LNCaP clone FGC (cell line): ENCODE results near the gene TCHP.

Experiments
- DNase-seq: peaks from one replicate; pipeline ENCODE4 v3.0.0-alpha.2; 2011; ENCODE audit warnings: low read depth
- H3K4me3 ChIP-seq: 2 replicates; pipeline ENCODE4 v1.5.1; 2011; ENCODE audit warnings: mild to moderate bottlenecking, low read depth, low read length, control low read depth
- TF ChIP-seq, protein P1 (sequence below): IDR thresholded peaks from 2 replicates; pipeline ENCODE4 v1.5.1; 2012; ENCODE audit warnings: mild to moderate bottlenecking; ENCODE audit not compliant: control insufficient read depth, insufficient read depth; ENCODE audit errors: extremely low read depth

The TCHP gene

DNA sequence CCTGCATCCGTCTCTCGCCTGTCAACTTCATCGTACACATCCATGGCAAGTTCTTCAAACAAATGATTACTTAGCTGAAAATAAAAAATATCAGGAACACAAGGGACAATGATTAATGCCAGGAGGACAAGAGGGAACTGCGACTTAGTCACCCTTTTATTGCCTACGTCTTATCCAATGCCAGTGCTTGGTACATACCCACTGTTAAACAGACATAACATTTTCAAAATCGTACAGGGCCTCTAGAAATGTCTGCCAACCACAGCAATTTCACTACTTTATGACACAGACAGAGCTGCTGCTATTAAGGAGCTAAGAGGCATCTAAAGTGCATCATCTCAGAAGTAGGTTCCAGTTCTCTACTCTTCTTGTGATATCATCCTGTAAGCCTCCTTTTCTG, 61.5 kb downstream of the TCHP start:
- TF ChIP-seq, protein P1, sequence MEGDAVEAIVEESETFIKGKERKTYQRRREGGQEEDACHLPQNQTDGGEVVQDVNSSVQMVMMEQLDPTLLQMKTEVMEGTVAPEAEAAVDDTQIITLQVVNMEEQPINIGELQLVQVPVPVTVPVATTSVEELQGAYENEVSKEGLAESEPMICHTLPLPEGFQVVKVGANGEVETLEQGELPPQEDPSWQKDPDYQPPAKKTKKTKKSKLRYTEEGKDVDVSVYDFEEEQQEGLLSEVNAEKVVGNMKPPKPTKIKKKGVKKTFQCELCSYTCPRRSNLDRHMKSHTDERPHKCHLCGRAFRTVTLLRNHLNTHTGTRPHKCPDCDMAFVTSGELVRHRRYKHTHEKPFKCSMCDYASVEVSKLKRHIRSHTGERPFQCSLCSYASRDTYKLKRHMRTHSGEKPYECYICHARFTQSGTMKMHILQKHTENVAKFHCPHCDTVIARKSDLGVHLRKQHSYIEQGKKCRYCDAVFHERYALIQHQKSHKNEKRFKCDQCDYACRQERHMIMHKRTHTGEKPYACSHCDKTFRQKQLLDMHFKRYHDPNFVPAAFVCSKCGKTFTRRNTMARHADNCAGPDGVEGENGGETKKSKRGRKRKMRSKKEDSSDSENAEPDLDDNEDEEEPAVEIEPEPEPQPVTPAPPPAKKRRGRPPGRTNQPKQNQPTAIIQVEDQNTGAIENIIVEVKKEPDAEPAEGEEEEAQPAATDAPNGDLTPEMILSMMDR, result no peak
- peak; percentile 66 for DNase-seq
- no peak overlapping the region; the same call in 1 of the 2 replicates for H3K4me3 ChIP-seq

DNA sequence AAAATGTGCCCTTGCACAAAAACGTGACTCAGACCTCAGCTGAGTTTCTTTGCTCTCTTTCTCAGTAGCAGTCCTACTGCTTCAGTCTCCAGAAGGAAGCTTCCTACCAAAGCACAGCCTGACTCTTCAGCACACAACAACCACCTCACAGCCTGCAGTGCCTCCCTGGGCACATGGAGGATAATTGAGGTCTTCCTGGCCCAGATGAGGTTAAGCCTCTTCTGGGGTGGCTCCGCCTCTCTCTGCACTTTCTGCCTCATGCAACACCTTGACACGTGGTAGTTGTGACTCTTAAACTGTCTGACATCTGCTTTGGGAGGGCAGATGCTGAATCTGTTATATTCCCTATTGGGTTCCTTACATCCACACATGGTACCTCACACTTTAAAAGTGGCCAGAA, 62.3 kb downstream of the TCHP start:
- H3K4me3 ChIP-seq, result no peak overlapping the region
- no peak for DNase-seq
- TF ChIP-seq, protein P1, result no peak

DNA sequence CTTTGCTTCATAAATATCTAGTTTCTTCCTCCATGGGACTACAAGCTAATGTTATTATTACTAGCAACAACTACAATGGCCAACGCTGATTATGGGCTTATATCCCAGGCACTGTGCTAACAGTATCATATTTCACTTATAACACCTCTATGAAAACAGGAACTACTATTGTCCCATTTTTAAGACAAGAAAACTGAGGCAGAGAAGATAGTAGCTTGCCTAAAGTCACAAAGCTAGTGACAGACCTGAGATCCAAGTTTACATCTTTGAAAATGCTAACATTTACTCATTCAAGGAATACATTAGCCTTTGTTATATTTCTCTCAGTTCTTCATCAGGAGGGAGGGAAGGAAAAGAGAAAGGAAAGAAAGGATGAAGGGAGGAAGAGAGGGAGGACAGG, 63.3 kb downstream of the TCHP start:
- DNase-seq, result no peak
- no peak overlapping the region for H3K4me3 ChIP-seq
- TF ChIP-seq, protein P1, result no peak

DNA sequence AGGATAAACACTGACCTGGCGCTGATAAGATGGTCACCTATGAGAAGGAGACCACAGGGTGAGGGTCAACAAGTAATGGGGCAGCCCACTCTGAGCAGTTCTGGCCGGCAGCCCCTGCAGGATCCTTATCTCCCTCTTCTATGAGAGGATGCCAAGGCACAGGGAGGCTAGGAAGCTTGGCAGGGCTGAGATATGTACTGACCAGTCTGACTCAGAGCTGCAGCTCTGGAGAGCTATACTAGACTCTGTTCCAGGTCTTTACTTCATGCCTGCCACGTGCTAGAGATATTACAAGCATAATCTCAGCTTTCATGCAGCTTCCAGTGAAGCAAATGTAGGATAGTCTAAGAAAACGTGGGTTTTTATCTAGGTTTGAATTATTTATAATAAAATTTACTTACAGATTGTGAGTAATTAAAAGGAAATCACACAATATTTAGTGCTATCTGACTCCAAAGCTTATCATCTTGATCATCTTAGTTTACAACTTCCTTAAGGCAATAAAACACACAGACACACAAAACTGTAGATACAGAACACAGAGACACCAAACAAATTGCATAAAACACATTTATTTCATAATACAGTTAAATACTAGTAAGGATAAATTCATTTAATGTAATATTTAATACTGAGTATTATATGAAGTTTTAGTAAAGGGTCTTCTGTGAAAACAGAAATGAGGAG, 63.8 kb downstream of the TCHP start:
- no peak overlapping the region for H3K4me3 ChIP-seq
- TF ChIP-seq, protein P1, result no peak
- peak; percentile 86 for DNase-seq

DNA sequence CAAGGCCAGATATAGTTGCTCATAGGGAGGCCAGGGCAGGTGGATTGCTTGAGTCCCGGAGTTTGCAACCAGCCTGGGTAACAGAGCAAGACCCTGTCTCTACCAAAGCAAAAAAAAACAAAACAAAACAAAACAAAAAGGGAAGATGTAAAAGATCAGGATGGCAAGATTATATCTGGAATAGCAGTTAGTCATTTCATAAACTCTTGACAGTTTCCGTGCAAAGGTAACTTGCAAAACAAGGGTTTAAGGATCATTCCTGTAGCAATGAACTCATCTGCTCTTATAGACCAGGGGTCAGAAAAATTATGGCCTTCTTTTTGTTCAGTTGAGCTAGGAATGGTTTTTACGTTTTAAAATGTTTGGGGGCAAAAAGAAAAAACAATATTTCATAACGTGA, 66.5 kb downstream of the TCHP start:
- TF ChIP-seq, protein P1, result no peak
- DNase-seq, result no peak
- H3K4me3 ChIP-seq, result no peak overlapping the region

DNA sequence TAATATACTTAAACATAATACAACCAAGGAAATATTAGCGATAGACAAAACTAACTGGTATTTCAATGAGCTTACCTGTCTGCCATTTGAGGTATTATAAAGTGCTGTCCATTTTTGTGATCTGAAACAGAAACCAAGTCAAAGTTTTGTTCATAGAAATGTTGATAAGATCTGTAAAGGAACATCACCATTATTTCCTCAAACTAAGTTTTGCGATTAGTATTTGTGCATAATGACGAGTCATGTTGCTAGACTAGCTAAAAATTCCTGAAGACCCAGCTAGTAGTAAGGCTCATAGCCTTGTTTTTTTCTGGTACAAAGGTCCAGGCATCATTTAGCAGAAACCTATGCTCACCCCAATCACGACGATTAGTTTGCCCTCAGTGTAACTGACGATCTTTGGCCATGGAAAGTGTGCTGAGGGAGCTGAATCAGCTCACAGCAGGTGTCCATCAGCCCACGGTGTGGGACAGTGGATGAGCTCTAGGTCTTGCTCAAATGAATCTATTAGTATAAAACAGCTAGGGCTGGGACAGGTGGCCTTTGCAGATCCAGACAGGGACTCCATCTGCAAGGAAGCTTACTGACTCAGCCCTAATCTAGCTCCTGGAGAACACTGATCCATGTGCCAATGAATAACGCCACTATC, 67.4 kb downstream of the TCHP start:
- H3K4me3 ChIP-seq, result no peak overlapping the region
- TF ChIP-seq, protein P1, result no peak
- DNase-seq, result no peak
